OCI-LY1 (cell line): Measurements from ENCODE around the gene XRN2.
"Not testable (repeated sequence)": the region's sequence is repeated elsewhere in the genome, so short reads cannot be mapped to it uniquely, and the experiment has no call there.

ENCODE experiments used
- H2AFZ ChIP-seq: fragments of 200-600 bp; sonication (generic), shearing (Covaris generic); 2 replicates; pipeline ENCODE4 v1.6.0; 2014; ENCODE audit warnings: antibody characterized with exemption, mild to moderate bottlenecking, low read length
- H3F3A ChIP-seq: fragments of 200-600 bp; sonication (generic), shearing (Covaris generic); 2 replicates; pipeline ENCODE4 v1.6.0; 2014; ENCODE audit warnings: mild to moderate bottlenecking, antibody characterized with exemption, low read length, moderate library complexity; ENCODE audit not compliant: insufficient read depth
- H3K27ac ChIP-seq: fragments of 200-600 bp; sonication (generic); 2 replicates; pipeline ENCODE4 v1.5.1; 2014; ENCODE audit warnings: low read length, mixed run types, mild to moderate bottlenecking, low read depth; ENCODE audit not compliant: poor library complexity, severe bottlenecking
- H3K27me3 ChIP-seq: fragments of 200-600 bp; sonication (generic); 2 replicates; pipeline ENCODE4 v1.6.0; 2014; ENCODE audit warnings: antibody characterized with exemption, mild to moderate bottlenecking, low read length, moderate library complexity; ENCODE audit not compliant: insufficient read depth
- H3K36me3 ChIP-seq: fragments of 200-600 bp; sonication (generic); 2 replicates; pipeline ENCODE4 v1.6.1; 2014; ENCODE audit warnings: mild to moderate bottlenecking, antibody characterized with exemption, low read length, moderate library complexity, mixed read lengths; ENCODE audit not compliant: insufficient read depth
- H3K4me1 ChIP-seq: fragments of 200-600 bp; sonication (generic); 2 replicates; pipeline ENCODE4 v1.5.1; 2014; ENCODE audit warnings: mild to moderate bottlenecking, low read length, moderate library complexity; ENCODE audit not compliant: insufficient read depth, severe bottlenecking
- H3K4me2 ChIP-seq: fragments of 200-600 bp; sonication (generic), shearing (Covaris generic); 2 replicates; pipeline ENCODE4 v1.6.1; 2014; ENCODE audit warnings: low read length
- H3K4me3 ChIP-seq: fragments of 200-600 bp; sonication (generic); 2 replicates; pipeline ENCODE4 v1.5.1; 2014; ENCODE audit warnings: low read length, low read depth, mild to moderate bottlenecking, mixed read lengths; ENCODE audit not compliant: poor library complexity, severe bottlenecking
- H3K79me2 ChIP-seq: fragments of 200-600 bp; shearing (Covaris generic); 2 replicates; pipeline ENCODE4 v1.6.1; 2016; ENCODE audit warnings: mixed run types, low read length, mixed read lengths; ENCODE audit not compliant: insufficient read depth
- H3K9ac ChIP-seq: fragments of 200-600 bp; sonication (generic), shearing (Covaris generic); 2 replicates; pipeline ENCODE4 v1.6.1; 2014; ENCODE audit warnings: mild to moderate bottlenecking, low read length, mixed read lengths
- H3K9me2 ChIP-seq: fragments of 200-600 bp; sonication (generic), shearing (Covaris generic); 2 replicates; pipeline ENCODE4 v1.6.1; 2014; ENCODE audit warnings: low read depth, mild to moderate bottlenecking, low read length, mixed read lengths
- H3K9me3 ChIP-seq: fragments of 200-600 bp; shearing (Covaris generic); 2 replicates; pipeline ENCODE4 v1.6.1; 2014; ENCODE audit warnings: low read length, mixed read lengths
- H4K20me1 ChIP-seq: fragments of 200-600 bp; sonication (generic), shearing (Covaris generic); 2 replicates; pipeline ENCODE4 v1.6.0; 2016; ENCODE audit warnings: mild to moderate bottlenecking, low read length; ENCODE audit not compliant: insufficient read depth
- CTCF ChIP-seq: fragments of 200-600 bp; sonication (generic), shearing (Covaris generic); IDR thresholded peaks from 2 replicates; pipeline ENCODE4 v1.5.1; 2017; ENCODE audit warnings: mild to moderate bottlenecking, antibody characterized with exemption, low read length, moderate library complexity, mixed read lengths
- EZH2 ChIP-seq: fragments of 200-600 bp; sonication (generic), shearing (Covaris generic); IDR thresholded peaks from 2 replicates; pipeline ENCODE4 v1.8.0; 2017; ENCODE audit warnings: borderline replicate concordance, mixed run types, mild to moderate bottlenecking, antibody characterized with exemption, low read length, moderate library complexity, mixed read lengths

XRN2 gene

DNA sequence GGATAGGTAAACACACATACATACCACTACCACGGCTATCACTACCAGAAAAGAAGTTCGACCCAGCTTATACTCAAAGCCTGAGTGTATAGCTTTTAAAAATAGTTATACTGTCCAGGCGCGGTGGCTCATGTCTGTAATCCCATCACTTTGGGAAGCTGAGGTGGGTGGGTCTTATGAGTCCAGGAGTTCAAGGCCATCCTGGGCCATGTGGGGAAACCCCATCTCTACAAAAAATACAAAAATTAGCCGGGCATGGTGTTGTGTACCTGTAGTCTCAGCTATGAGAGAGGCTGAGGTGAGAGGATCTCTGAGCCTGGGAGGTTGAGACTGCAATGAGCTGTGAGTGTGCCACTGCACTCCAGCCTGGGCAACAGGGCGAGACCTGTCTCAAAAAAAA, 61.3 kb downstream of the XRN2 start:
- Histone ChIP-seq H3K9ac (no peak overlapping the region), H4K20me1 (no peaks in the 10 kb centered on the region), H3K27me3 (no peaks in the 10 kb centered on the region), H2AFZ (no peak overlapping the region), H3K36me3 (peaks cover 78% of the 10 kb centered on the region), H3K4me3 (no peak overlapping the region), H3K4me2 (no peak overlapping the region), H3K9me3 (no peaks in the 10 kb centered on the region), H3K4me1 (no peaks in the 10 kb centered on the region), H3F3A (no peaks in the 10 kb centered on the region), H3K9me2 (no peaks in the 10 kb centered on the region), H3K79me2 (no peaks in the 10 kb centered on the region), H3K27ac (no peak overlapping the region)
- TF ChIP-seq CTCF (no peak), EZH2 (no peak)

DNA sequence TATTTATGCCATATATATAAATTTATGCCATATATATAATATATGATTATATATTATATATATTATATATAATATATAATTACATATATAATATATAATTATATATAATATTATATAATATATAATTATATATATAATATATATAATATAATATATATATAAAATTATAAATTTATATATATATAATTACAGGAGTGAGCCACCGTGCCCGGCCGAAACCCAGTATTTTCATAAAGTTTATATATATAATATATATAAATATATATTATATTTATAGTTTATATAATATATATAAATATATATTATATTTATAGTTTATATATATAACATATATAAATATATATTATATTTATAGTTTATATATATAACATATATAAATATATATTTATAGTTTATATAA, 62.6 kb downstream of the XRN2 start:
- Histone ChIP-seq H3K4me1 (no peaks in the 10 kb centered on the region), H3K79me2 (no peaks in the 10 kb centered on the region), H4K20me1 (no peaks in the 10 kb centered on the region), H3K9ac (no peak overlapping the region), H3K27ac (no peak overlapping the region), H3K9me3 (no peaks in the 10 kb centered on the region), H2AFZ (no peak overlapping the region), H3K27me3 (no peaks in the 10 kb centered on the region), H3K4me2 (no peak overlapping the region), H3K4me3 (no peak overlapping the region), H3F3A (no peaks in the 10 kb centered on the region), H3K36me3 (peaks cover 77% of the 10 kb centered on the region), H3K9me2 (no peaks in the 10 kb centered on the region)
- TF ChIP-seq EZH2 (no peak), CTCF (no peak)

- not testable (repeated sequence) for H3K79me2 ChIP-seq, H3K4me2 ChIP-seq, H4K20me1 ChIP-seq, H3K4me3 ChIP-seq, H3K4me1 ChIP-seq, H3K27me3 ChIP-seq, H3K9me2 ChIP-seq, H2AFZ ChIP-seq, H3K27ac ChIP-seq, H3K9ac ChIP-seq, H3F3A ChIP-seq, H3K9me3 ChIP-seq
- peaks cover 76% of the 10 kb centered on the region for H3K36me3 ChIP-seq
Measured at GRCh38 chr20:21366273-21366672, 63.1 kb downstream of the XRN2 start.

DNA sequence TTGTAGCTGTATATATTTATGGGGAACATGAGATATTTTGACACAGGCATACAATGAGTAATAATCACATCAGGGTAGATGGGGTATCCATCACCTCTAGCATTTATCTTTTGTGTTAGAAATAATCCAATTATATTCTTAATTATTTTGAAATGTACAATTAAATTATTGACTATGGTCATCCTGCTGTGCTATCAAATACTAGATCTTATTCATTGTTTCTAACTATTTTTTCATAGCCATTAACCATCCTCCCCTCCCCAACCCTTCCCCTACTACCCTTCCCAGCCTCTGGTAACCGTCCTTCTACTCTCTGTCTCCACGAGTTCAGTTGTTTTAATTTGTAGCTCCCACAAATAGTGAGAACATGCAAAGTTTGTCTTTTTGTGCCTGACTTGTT, 65.7 kb downstream of the XRN2 start:
- H4K20me1 ChIP-seq = no peaks in the 10 kb centered on the region
- no peak overlapping the region for H3K4me2 ChIP-seq
- no peaks in the 10 kb centered on the region; the same call in 1 of the 2 replicates for H3K79me2 ChIP-seq
- peaks cover 65% of the 10 kb centered on the region for H3K36me3 ChIP-seq
- H3K9me2 ChIP-seq = no peaks in the 10 kb centered on the region
- no peaks in the 10 kb centered on the region for H3K9me3 ChIP-seq
- H3K27ac ChIP-seq = no peak overlapping the region
- no peak overlapping the region for H3K4me3 ChIP-seq
- H3K9ac ChIP-seq = no peak overlapping the region
- H2AFZ ChIP-seq = no peak overlapping the region
- H3K27me3 ChIP-seq = no peaks in the 10 kb centered on the region
- no peaks in the 10 kb centered on the region for H3K4me1 ChIP-seq
- no peaks in the 10 kb centered on the region for H3F3A ChIP-seq
- TF ChIP-seq EZH2 (no peak), CTCF (no peak)
